Keratinocyte (primary cell): ENCODE data around the gene PIK3CA.

Experiments
- CTCF ChIP-seq, 3 experiments: IDR thresholded peaks in 1 of 3; conservative IDR thresholded peaks in 1 of 3; optimal IDR thresholded peaks in 1 of 3; 2 replicates in 2 of 3; 3 replicates in 1 of 3; pipeline versions ENCODE3 to v1.5.1; 2011; ENCODE audit warnings: low read length in 3 of 3, mild to moderate bottlenecking in 3 of 3, moderate library complexity in 2 of 3, control low read depth in 1 of 3, inconsistent platforms in 1 of 3; ENCODE audit not compliant: insufficient read depth in 2 of 3; ENCODE audit errors: extremely low read depth in 1 of 3
- EZH2 ChIP-seq: IDR thresholded peaks from one replicate; pipeline ENCODE4 v1.6.1; 2012; ENCODE audit warnings: inconsistent platforms, mild to moderate bottlenecking, low read length, moderate library complexity

- TF ChIP-seq CTCF (optimal IDR thresholded peaks at IDR 0.05 in 1 of 3, IDR thresholded peaks at IDR 0.05 in 1 of 3, conservative IDR thresholded peaks at IDR 0.05 in 1 of 3; ENCODE audit: extremely low read depth in 1 of 3, insufficient read depth in 2 of 3, low read length in 3 of 3), result no peak
- TF ChIP-seq EZH2, result no peak
Measured at GRCh38 chr3:179147514-179147872, 664 bp upstream of the PIK3CA start.
